Choroid plexus epithelial cell (primary cell): ENCODE data around the gene MAP3K1.

Source experiments
- DNase-seq: peaks from one replicate; pipeline ENCODE4 v3.0.0-alpha.2; 2010; ENCODE audit warnings: low read depth
- H3K4me3 ChIP-seq: 2 replicates; pipeline ENCODE4 v1.5.1; 2011; ENCODE audit warnings: low read depth, mild to moderate bottlenecking, control low read depth, low read length, moderate library complexity
- TF ChIP-seq, protein P1 (sequence below): conservative IDR thresholded peaks from 2 replicates; pipeline ENCODE4 v1.5.1; 2011; ENCODE audit warnings: low read depth, mild to moderate bottlenecking, control low read depth, inconsistent platforms, low read length, moderate library complexity

Gene MAP3K1

DNA sequence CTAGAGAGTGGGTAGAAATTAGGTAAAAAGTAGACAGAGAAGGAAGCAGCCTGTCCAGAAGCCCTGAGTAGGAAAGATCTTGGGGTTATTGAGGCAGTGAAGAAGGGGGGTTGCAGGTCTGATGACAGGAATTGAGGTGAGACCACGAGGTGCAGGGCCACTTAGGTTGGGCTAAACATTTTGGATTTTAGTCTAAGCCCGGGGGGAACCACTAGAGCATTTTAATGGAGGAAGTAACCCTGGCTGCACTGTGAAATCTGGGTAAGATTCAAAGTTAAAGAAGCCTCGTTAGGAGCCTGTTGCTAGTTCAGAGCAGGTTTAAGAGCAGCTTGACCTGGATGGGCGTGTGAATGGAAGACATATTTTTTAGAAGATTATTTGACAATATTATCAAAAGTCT lies 38.3 kb downstream of the MAP3K1 start:
- H3K4me3 ChIP-seq, result no peak overlapping the region
- TF ChIP-seq, protein P1, sequence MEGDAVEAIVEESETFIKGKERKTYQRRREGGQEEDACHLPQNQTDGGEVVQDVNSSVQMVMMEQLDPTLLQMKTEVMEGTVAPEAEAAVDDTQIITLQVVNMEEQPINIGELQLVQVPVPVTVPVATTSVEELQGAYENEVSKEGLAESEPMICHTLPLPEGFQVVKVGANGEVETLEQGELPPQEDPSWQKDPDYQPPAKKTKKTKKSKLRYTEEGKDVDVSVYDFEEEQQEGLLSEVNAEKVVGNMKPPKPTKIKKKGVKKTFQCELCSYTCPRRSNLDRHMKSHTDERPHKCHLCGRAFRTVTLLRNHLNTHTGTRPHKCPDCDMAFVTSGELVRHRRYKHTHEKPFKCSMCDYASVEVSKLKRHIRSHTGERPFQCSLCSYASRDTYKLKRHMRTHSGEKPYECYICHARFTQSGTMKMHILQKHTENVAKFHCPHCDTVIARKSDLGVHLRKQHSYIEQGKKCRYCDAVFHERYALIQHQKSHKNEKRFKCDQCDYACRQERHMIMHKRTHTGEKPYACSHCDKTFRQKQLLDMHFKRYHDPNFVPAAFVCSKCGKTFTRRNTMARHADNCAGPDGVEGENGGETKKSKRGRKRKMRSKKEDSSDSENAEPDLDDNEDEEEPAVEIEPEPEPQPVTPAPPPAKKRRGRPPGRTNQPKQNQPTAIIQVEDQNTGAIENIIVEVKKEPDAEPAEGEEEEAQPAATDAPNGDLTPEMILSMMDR, result no peak
- DNase-seq, result no peak

DNA sequence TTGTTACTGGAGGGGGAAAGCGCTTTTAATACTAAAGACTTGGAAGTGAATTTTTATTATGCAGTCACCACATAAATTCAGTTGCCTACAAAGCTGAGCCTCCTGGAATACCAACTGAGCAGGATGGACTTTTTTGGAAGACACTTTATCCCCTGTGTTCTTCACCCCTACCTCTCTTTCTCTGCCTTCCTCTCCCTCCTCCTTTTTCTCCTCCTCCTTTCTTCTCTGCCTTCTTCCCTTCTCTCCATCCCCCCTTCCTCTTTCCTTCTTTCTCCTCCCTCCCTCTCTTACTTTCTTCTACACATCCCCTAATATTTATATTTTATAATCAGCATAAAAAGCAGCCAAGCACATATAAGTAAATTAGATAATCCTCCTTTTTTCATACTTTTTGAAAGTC lies 39.6 kb downstream of the MAP3K1 start:
- H3K4me3 ChIP-seq, result no peak overlapping the region
- DNase-seq, result no peak
- TF ChIP-seq, protein P1, result no peak

GRCh38 chr5:56856541-56857178 lies 41.3 kb downstream of the MAP3K1 start:
- DNase-seq, result no peak
- TF ChIP-seq, protein P1, result no peak
- no peak overlapping the region for H3K4me3 ChIP-seq

GRCh38 chr5:56858777-56859442 lies 43.6 kb downstream of the MAP3K1 start:
- no peak for DNase-seq
- H3K4me3 ChIP-seq, result no peak overlapping the region
- TF ChIP-seq, protein P1, result no peak

GRCh38 chr5:56861893-56862485 lies 46.6 kb downstream of the MAP3K1 start:
- TF ChIP-seq, protein P1, result no peak
- no peak for DNase-seq
- no peak overlapping the region for H3K4me3 ChIP-seq

DNA sequence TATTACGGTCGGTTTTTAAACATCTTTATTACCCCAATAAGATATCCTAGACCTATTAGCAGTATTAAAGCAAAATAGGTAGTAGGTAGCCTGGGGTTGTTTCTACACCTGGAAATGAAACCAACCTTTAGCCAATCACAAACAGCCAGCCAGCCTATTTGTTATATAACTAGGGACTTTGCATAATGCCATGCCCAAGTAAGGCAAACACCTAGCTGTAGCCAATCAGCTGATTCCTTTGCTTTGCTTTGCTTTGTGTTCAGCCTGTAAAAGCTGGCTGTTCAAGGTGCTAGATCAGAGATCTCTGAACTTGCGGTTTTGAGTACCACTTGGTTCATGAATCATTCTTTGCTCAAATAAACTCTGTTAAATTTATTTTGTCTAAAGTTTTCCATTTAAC lies 47.6 kb downstream of the MAP3K1 start:
- no peak for DNase-seq
- no peak overlapping the region for H3K4me3 ChIP-seq
- TF ChIP-seq, protein P1, result no peak

DNA sequence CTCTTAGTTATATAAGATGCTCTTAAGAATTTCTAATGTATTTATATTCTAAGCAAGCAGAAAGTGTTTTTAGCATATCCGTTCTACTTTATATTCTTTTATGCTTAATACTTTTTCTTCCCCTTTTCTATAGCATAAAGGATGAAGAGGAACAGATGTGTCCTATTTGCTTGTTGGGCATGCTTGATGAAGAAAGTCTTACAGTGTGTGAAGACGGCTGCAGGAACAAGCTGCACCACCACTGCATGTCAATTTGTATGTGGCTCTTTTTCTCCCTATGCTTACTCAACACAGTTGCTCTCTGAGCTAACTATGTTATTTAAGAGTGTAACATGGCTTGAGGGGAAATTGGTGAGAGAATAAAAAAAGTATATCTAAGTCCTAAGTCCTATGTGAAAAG lies 56.4 kb downstream of the MAP3K1 start:
- no peak for DNase-seq
- TF ChIP-seq, protein P1, result no peak
- H3K4me3 ChIP-seq, result no peak overlapping the region
